Measurements from ENCODE around the gene KIAA0930.
"Not testable (repeated sequence)": the region's sequence is repeated elsewhere in the genome, so short reads cannot be mapped to it uniquely, and the experiment has no call there.

Gene KIAA0930

DNA sequence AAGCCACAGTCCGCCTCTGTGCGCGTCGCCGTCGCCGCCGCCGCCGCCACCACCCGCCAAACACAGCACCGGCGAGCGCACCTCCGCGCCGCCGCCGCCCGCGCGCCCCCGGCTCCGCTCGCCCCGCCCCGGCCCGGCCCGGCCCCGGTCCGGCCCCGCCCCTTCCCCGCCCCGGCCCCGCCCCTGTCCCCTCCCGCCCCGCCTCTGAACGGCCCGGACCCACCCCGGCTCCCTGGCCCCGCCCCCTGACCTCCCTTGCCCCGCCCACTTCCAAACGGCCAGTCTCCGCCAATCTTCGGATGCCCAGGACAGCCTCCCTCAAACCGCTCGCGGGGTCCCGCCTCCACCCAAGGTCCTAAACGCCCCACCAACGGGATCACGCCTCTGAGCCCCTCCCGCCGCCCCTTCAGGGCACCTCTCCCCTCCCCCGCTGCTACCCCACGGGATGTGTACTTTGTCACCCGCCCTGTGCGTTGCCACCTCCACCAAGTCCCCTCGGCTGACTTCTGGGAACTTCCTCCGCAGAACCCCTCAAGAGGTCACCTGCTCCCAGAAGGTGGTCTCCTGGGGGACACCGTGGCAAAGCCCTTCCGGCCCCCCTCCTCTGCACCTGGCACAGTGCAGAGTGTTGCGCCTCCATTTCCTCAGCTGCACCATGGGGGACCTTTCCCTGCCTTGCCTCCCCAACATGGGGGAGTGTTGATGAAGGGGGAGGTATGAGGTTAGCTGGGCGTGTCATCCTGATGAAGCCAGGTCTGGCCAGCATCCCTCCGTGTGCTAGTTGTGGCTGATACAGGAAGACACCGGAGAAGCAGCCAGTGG, at the start of gene KIAA0930:
TSS of gene KIAA0930 (minus strand) at position 85 of the 822 bp plus-strand sequence. CDS start 191 bp downstream, outside the sequence.
- peak; percentile 86 for DNase-seq

DNA sequence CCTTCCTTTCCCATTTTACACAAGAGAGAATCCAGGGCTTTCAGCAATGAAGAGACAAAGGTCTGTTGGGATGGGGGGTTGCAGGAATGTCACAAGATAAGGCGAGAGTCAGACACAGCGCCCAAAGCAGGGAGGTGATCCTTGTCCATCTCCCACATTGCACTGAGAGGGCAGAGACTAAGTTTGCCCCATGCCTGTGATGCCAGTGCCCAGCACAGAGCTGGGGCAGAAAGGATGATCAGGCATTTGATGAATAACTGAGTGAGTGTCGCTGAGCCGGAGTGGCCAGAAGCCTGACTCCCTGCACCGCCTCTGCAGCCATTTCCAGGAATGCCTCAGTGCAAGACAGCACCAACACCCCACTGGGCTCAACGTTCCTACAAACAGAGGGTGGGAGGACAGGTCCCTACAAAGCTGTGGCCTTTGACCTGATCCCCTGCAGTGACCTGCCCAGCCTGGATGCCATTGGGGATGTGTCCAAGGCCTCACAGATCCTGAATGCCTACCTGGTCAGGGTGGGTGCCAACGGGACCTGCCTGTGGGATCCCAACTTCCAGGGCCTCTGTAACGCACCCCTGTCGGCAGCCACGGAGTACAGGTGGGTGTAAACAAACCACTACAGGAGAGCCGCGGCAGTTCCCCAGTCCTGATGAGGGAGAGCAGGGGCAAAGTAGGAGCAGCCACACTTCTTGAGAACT, 46.3 kb upstream of the KIAA0930 start:
- no peak for DNase-seq

- DNase-seq, result no peak
Measured at GRCh38 chr22:45285263-45286058, 44.8 kb upstream of the KIAA0930 start.

GRCh38 chr22:45284705-45285262, 44.1 kb upstream of the KIAA0930 start, which contains the start of gene UPK3A:
Gene UPK3A (plus strand): TSS chr22:45284949. CDS start chr22:45285014, 65 bp downstream.
- no peak for DNase-seq

- DNase-seq, result no peak
Measured at GRCh38 chr22:45281010-45281409, 40.3 kb upstream of the KIAA0930 start.

GRCh38 chr22:45280587-45280980, 39.9 kb upstream of the KIAA0930 start:
- DNase-seq, result no peak

DNA sequence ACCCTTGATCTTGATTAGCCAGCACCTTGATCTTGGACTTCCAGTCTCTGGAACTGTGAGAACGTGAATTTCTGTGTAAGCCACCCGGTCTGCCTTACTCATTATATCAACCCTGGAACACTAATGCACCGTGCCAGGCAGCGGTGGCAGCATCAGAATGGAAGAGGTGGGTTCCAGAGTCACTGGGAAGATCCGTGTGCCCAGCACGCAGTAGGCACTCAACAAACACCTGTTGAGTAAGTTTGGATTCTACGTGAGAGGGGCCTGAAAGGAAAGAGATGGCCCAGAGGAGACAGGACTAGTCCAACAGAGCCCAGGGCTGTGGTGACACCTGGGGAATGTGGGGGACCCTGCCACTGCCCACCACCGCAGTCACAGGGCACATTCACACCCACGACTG, 37.4 kb upstream of the KIAA0930 start:
- DNase-seq, result no peak

DNA sequence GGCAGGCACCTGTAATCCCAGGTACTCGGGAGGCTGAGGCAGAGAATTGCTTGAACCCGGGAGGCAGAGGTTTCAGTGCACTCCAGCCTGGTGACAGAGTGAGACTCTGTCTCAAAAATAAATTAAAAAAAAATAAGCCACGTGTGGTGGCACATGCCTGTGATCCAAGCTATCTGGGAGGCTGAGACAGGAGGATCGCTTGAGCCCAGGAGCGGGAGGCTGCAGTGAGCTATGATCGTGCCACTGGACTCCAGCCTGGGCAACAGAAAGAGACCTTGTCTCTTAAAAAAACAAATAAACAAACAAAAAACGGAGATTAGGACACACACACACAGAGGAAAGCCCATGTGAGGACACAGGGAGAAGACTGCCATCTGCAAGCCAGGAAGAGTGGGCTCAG, 37.0 kb upstream of the KIAA0930 start:
- DNase-seq, result not testable (repeated sequence)

DNA sequence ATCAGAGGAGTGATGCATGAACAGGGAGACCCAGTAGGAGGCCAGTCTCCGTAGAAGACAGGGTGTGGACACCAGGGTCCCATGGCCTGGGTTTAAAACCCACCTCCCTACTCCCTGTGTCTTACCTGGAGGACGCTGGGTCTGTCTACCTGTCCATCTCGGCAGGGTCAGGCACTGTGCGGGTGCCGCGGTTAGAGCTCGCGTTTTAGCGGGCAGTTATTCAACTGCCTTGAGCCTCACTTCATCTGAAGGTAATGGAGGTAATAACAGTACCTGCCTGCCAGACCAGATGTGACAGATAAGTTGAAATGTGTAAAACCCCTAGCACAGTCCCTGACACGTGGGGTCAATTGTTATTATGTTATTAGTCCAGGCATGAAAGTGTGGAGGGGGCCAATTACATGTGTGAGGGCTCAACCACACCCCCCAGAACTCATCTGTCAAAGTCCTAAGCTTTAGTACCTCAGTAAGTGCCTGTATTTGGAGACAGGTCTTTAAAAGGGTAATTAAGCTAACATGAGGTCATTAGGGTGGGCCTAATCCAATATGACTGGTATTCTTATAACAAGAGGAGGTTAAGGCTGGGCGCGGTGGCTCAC, 35.9 kb upstream of the KIAA0930 start:
- no peak for DNase-seq

DNA sequence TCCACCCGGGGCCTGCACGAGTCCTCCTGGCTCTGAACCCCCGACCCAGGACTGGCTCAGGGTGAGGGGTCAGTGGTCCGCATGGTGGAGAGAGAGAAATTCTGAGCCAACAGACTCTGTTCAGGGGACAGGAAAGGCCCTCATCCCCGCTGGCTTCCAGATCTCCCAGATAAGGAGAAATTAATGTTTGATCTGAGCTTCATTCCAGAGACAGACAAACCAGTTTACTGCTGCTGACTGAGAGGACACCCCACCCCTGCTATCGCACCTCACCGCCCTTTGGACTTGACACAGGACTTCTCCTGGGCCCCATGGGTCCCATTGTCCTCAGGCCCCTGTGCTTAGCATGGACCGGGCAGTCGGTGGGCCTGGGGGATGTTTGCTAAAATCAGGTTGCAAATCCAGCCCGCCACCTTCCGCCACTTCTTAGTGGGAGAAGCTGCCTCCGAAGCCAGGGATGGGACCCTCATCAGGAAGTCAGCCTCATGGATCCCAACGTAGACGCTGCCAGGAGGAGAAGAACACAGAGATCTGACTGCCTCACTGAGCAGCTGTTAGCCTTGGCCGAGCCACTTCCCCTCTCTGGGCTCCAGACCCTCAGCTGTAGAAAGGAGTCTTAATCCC, 32.9 kb upstream of the KIAA0930 start:
- no peak for DNase-seq

GRCh38 chr22:45272498-45272897, 31.8 kb upstream of the KIAA0930 start:
- no peak for DNase-seq

GRCh38 chr22:45271667-45272201, 31.0 kb upstream of the KIAA0930 start:
- DNase-seq, result no peak

DNA sequence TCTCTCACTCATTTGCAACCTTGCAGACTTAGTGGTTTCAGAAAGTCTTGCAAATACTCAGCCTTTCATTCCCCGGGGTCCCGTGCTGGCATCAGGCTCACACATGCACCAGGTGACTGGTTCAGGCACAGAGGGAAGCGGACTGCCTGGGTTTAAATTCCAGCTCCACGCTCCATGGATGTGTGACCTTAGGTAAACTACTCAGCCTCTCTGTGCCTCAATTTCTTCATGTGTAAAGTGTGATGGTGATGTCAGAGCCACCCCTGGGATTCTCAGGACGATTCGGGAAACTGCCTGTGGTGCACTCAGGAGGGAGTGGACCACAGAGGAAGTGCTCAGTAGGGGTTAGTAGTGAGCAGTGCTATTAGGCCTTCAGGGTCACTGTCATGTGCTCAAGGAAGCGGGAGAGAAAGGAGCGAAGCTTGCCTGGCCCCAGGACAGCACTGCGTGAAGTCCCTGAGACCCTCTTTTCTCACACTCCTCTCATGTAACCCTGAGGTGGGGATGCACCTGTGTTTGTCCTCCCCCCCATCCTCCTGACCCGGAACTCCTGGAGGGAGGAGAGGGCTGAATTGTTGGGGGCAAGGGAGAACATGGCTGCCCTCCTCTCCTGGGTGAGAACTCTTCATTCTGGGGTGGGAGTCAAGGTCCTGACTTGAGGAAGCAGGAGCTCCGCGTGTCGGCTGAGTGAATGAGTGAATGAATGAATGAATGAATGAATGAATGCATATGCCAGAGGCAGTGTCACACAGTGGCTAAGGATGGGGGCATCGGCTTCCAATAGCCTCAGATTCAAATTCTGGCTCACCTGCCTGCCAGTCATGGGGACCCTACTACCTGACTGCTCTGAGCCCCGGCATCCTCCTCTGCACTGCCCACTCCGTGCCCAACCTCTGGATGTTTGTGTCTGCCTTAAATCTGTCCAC, 29.7 kb upstream of the KIAA0930 start:
- DNase-seq, result no peak

GRCh38 chr22:45268958-45269844, 28.5 kb upstream of the KIAA0930 start:
- peak; percentile 59 for DNase-seq

GRCh38 chr22:45268167-45268957, 27.7 kb upstream of the KIAA0930 start:
- DNase-seq, result peak; percentile 28

GRCh38 chr22:45265535-45265934, 24.8 kb upstream of the KIAA0930 start:
- no peak for DNase-seq

DNA sequence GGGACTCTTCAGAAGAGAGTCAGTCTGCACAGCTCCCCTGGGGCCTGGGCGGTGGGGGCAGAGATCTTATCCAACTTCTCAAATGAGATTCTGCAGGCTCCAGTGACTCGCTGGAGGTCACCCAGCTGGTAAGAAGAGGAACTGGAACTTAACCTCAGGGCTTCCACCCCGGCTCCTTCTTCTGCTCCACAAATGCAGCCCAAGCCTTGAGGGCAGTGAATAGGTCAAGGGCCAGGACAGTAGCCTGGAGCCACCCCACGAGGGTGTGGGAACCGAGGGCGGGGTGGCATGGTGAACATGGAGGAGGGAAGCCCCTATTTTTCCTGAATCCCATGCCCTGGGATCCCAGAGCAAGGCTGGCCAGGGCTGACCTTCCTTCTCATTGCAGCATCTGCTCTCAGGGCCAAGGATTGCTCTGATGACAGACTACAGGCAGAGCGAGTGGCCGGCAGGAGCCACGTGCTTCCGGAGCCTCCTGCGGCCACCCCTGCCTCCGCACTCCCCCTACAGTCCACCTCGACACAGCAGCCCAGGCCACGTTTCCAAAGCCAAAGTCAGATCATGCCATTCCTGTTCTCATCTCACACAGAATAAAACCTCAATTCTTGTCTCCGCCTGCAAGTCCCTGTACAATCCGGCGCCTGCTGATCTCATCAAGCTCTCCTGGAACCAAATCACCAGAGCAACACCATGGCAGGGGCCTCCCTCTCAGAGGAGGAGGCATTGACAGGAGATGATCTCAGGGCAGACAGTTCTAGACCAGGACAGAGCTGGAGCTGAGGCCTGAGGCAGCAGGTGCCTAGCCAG, 23.0 kb upstream of the KIAA0930 start:
- DNase-seq, result peak; percentile 86

Data from 8988T (cell line).